GM18867 (cell line): ENCODE data around the gene MYLK2.
A peak's percentile ranks its signal among the peaks of the same experiment; 100 is the strongest.
"Not testable (repeated sequence)": the region's sequence is repeated elsewhere in the genome, so short reads cannot be mapped to it uniquely, and the experiment has no call there.

Source experiments
- ATAC-seq: cut with Tn5 transposase; IDR thresholded peaks from one replicate; pipeline ENCODE4 v1.9.1; 2021; ENCODE audit warnings: mild to moderate bottlenecking, moderate library complexity; ENCODE audit not compliant: unreplicated experiment

MYLK2 gene

GRCh38 chr20:31815408-31816188 is 3.6 kb upstream of the MYLK2 start:
- ATAC-seq: no peak

GRCh38 chr20:31816221-31816620 is 2.9 kb upstream of the MYLK2 start:
- ATAC-seq: no peak

- ATAC-seq: no peak
Measured at GRCh38 chr20:31817461-31817860, 1.7 kb upstream of the MYLK2 start.

- no peak for ATAC-seq
Measured at GRCh38 chr20:31818376-31818908, 714 bp upstream of the MYLK2 start.

- ATAC-seq: no peak
Measured at GRCh38 chr20:31820228-31820627, 1.1 kb downstream of the MYLK2 start.

GRCh38 chr20:31821427-31821826 is 2.3 kb downstream of the MYLK2 start:
- no peak for ATAC-seq

GRCh38 chr20:31822421-31823330 is 3.5 kb downstream of the MYLK2 start:
- ATAC-seq: peak; percentile 55

GRCh38 chr20:31823360-31824124 is 4.4 kb downstream of the MYLK2 start:
- ATAC-seq: no peak

GRCh38 chr20:31824125-31824485 is 4.9 kb downstream of the MYLK2 start:
- ATAC-seq: no peak

GRCh38 chr20:31824554-31825313 is 5.6 kb downstream of the MYLK2 start:
- ATAC-seq: no peak

GRCh38 chr20:31826074-31826473 is 6.9 kb downstream of the MYLK2 start:
- ATAC-seq: no peak

GRCh38 chr20:31827059-31827458 is 7.9 kb downstream of the MYLK2 start:
- no peak for ATAC-seq

- ATAC-seq: not testable (repeated sequence)
Measured at GRCh38 chr20:31828016-31828415, 8.9 kb downstream of the MYLK2 start.

- no peak for ATAC-seq
Measured at GRCh38 chr20:31829731-31830130, 10.6 kb downstream of the MYLK2 start.

GRCh38 chr20:31830406-31830981 is 11.3 kb downstream of the MYLK2 start:
- ATAC-seq: no peak

- no peak for ATAC-seq
Measured at GRCh38 chr20:31831211-31831610, 12.1 kb downstream of the MYLK2 start.

GRCh38 chr20:31831771-31832306 is 12.7 kb downstream of the MYLK2 start:
- ATAC-seq: no peak

GRCh38 chr20:31833130-31833930 is 14.2 kb downstream of the MYLK2 start:
- no peak for ATAC-seq
